ENCODE measurements around the gene TTC39C. TPM values are rescaled to one million over a fixed set of nuclear protein-coding genes. Genes with fewer than 3 reads are reported as not detected.

The TTC39C gene
- total and polyA plus RNA-seq, 2 of the 8 experiments (the other 6 are each of a cell fraction or from before 2014, with no cell fraction given), result 8.1 to 79.1 TPM

GRCh38 chr18:24138409-24138788 lies 123.8 kb downstream of the TTC39C start:
- FAIRE-seq (peak; percentile 32), DNase-seq (ENCODE audit: low read depth in 1 of 2, low spot score in 2 of 2) (no peak)
- Histone ChIP-seq H4K5ac (ENCODE audit: insufficient read length, low read depth, low read length) (no peak overlapping the region), H2BK5ac (ENCODE audit: low read depth, low read length) (peak overlapping the region; percentile 90; the same call in 1 of the 2 replicates), H3K56ac (replicated peaks; ENCODE audit: insufficient read length, low read depth, low read length) (no peak overlapping the region), H4K8ac (ENCODE audit: extremely low read depth, insufficient read depth, low read length) (no peak overlapping the region), H4K91ac (replicated peaks; ENCODE audit: insufficient read length, low read length) (peak overlapping the region; percentile 36), H2BK15ac (ENCODE audit: low read length) (peak overlapping the region; percentile 84; the same call in 1 of the 2 replicates), H3K23me2 (ENCODE audit: low read depth, low read length) (peaks cover 4% of the 10 kb centered on the region; the same call in 1 of the 2 replicates), H3K23ac (ENCODE audit: insufficient read length) (no peak overlapping the region), H3K27ac (ENCODE audit: low read depth, low read length) (peak overlapping the region; percentile 44; the same call in 1 of the 2 replicates), H3K4me3 (ENCODE audit: extremely low read depth in 1 of 4, insufficient read depth in 2 of 4, low read depth in 3 of 4, low read length in 4 of 4) (peak overlapping the region; percentile 29 to 75 (median 54); a peak in 6 of 8 replicates), H3K4me1 (replicated peaks in 1 of 4; ENCODE audit: control insufficient read depth in 3 of 4, insufficient read depth in 4 of 4, low read length in 3 of 4) (peaks cover 0 to 12% (median 7%) of the 10 kb centered on the region in 4 experiments; a peak in 5 of 7 replicates), H3K9me3 (ENCODE audit: insufficient read depth in 2 of 2, low read depth in 1 of 2, low read length in 1 of 2) (no peaks in the 10 kb centered on the region), H2BK120ac (replicated peaks; ENCODE audit: low read depth, low read length) (peak overlapping the region; percentile 60), H3K79me1 (ENCODE audit: low read depth, low read length) (no peaks in the 10 kb centered on the region), H2BK12ac (ENCODE audit: low read depth, low read length) (no peak overlapping the region; the same call in 1 of the 2 replicates), H3K79me2 (ENCODE audit: control insufficient read depth in 1 of 2, insufficient read depth in 2 of 2, low read length in 2 of 2) (no peaks in the 10 kb centered on the region), H3K4me2 (ENCODE audit: insufficient read depth in 1 of 2, low read depth in 2 of 2, low read length in 2 of 2) (peak overlapping the region; percentile 73 to 77), H3K14ac (ENCODE audit: insufficient read length) (no peak overlapping the region), H2BK20ac (ENCODE audit: low read length) (peak overlapping the region; percentile 38; the same call in 1 of the 2 replicates), H2AFZ (ENCODE audit: low read length) (peak overlapping the region; percentile 52; the same call in 1 of the 2 replicates), H3K4ac (replicated peaks; ENCODE audit: insufficient read length, low read depth, low read length) (peak overlapping the region; percentile 17), H2AK5ac (ENCODE audit: low read depth, low read length) (0 out of 2 replicates have a peak overlapping the region, but pooled peaks have one; percentile 60), H4K20me1 (replicated peaks in 1 of 2; ENCODE audit: control insufficient read depth in 1 of 2, insufficient read depth in 2 of 2, low read length in 2 of 2) (no peaks in the 10 kb centered on the region), H3K36me3 (ENCODE audit: control insufficient read depth in 2 of 4, insufficient read depth in 4 of 4, low read length in 3 of 4) (peaks cover 0 to 2% (median 0%) of the 10 kb centered on the region in 4 experiments; a peak in 1 of 8 replicates), H3K27me3 (replicated peaks in 1 of 4; ENCODE audit: control insufficient read depth in 3 of 4, extremely low read depth in 1 of 4, insufficient read depth in 3 of 4, low read length in 3 of 4) (no peaks in the 10 kb centered on the region), H3K9ac (replicated peaks in 1 of 4; ENCODE audit: extremely low read depth in 1 of 4, low read depth in 3 of 4, low read length in 3 of 4) (peak overlapping the region in 1 of 4 experiments; percentile 6; a peak in 1 of 7 replicates), H3K18ac (ENCODE audit: extremely low read depth, low read length) (peak overlapping the region; percentile 68; the same call in 1 of the 2 replicates)
- no peak for TF ChIP-seq CBX5 (IDR thresholded peaks at IDR 0.05; ENCODE audit: low read depth, low read length)
- TF ChIP-seq EP300 (IDR thresholded peaks at IDR 0.05; ENCODE audit: borderline replicate concordance in 1 of 2, low read depth in 2 of 2, low read length in 2 of 2), result no peak
- no peak for TF ChIP-seq TAF1 (IDR thresholded peaks at IDR 0.05; ENCODE audit: low read depth, low read length)
- no peak for TF ChIP-seq RXRA (IDR thresholded peaks at IDR 0.05; ENCODE audit: insufficient read depth, low read depth, low read length)
- no peak for TF ChIP-seq FOSL1 (IDR thresholded peaks at IDR 0.05; ENCODE audit: insufficient read depth, low read depth, low read length)
- no peak for TF ChIP-seq SP4 (IDR thresholded peaks at IDR 0.05; ENCODE audit: low read length)
- TF ChIP-seq HDAC2 (IDR thresholded peaks at IDR 0.05; ENCODE audit: borderline replicate concordance in 1 of 2, low read depth in 2 of 2, low read length in 2 of 2), result no peak
- TF ChIP-seq GTF2F1 (IDR thresholded peaks at IDR 0.05; ENCODE audit: borderline replicate concordance, low read depth, low read length), result no peak
- TF ChIP-seq NANOG (IDR thresholded peaks at IDR 0.05; ENCODE audit: insufficient read depth, low read depth, low read length, poor library complexity, severe bottlenecking), result no peak
- no peak for TF ChIP-seq JUND (IDR thresholded peaks at IDR 0.05; ENCODE audit: low read length)
- TF ChIP-seq E2F6 (IDR thresholded peaks at IDR 0.05), result no peak
- 56% methylated on average over 7 of the region's 7 CpGs; no CpG with 5 or more reads in 1 of the 2 experiments for WGBS, 2 experiments (ENCODE audit: extremely low coverage in 1 of 2, insufficient coverage in 1 of 2, insufficient read length in 1 of 2, insufficient replicate concordance in 2 of 2, low coverage in 1 of 2, low lambda C conversion rate in 2 of 2, missing lambda C conversion rate in 1 of 2)
- ChIA-PET CTCF (ENCODE audit: partially characterized antibody) (interaction anchor here (0.7 to 1.6 kb wide), 5 partner anchors 16 to 352 kb away, joined by 3 to 5 read pairs (median 3); no protein-coding TSS in a partner anchor), POLR2A (ENCODE audit: partially characterized antibody) (interaction anchor here (0.7 to 2.6 kb wide), 57 partner anchors 10 to 1008 kb away, joined by 3 to 31 read pairs (median 5); partner anchors contain the start of gene IMPACT)

All from H1 (cell line).